GM12864 (cell line): ENCODE measurements around the gene CUL3.

Experiments used
- DNase-seq: peaks from one replicate; pipeline ENCODE4 v3.0.0-alpha.2; 2011; ENCODE audit warnings: low read depth
- H3K4me3 ChIP-seq: 2 replicates; pipeline ENCODE4 v1.5.1; 2011; ENCODE audit warnings: mild to moderate bottlenecking, low read depth, low read length, control low read depth
- TF ChIP-seq, protein P1 (sequence below): IDR thresholded peaks from 2 replicates; pipeline ENCODE4 v1.5.1; 2011; ENCODE audit warnings: low read depth, mild to moderate bottlenecking, moderate library complexity, low read length, control low read depth, inconsistent platforms; ENCODE audit errors: missing control alignments

Gene CUL3

DNA sequence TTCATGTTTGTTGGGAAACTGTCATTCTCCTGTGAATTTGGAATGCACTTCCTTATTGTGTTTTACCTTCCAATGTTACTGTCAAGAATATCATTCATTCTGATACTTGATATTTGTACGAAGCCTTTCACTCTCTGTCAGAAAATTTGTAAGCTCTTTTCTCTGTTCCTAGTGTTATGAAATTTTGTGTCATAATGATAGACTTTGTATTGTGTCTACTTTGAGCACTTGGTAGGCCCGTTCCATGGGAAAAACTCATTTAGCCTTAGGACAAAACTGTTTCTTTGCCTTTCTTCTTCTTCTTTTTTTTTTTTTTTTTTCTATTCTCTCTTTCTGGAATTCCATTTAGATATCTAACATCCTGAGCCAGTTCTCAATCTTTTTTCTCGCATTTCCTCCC, 131.3 kb downstream of the CUL3 start:
- H3K4me3 ChIP-seq = no peak overlapping the region
- DNase-seq = no peak
- TF ChIP-seq, protein P1, sequence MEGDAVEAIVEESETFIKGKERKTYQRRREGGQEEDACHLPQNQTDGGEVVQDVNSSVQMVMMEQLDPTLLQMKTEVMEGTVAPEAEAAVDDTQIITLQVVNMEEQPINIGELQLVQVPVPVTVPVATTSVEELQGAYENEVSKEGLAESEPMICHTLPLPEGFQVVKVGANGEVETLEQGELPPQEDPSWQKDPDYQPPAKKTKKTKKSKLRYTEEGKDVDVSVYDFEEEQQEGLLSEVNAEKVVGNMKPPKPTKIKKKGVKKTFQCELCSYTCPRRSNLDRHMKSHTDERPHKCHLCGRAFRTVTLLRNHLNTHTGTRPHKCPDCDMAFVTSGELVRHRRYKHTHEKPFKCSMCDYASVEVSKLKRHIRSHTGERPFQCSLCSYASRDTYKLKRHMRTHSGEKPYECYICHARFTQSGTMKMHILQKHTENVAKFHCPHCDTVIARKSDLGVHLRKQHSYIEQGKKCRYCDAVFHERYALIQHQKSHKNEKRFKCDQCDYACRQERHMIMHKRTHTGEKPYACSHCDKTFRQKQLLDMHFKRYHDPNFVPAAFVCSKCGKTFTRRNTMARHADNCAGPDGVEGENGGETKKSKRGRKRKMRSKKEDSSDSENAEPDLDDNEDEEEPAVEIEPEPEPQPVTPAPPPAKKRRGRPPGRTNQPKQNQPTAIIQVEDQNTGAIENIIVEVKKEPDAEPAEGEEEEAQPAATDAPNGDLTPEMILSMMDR = no peak

DNA sequence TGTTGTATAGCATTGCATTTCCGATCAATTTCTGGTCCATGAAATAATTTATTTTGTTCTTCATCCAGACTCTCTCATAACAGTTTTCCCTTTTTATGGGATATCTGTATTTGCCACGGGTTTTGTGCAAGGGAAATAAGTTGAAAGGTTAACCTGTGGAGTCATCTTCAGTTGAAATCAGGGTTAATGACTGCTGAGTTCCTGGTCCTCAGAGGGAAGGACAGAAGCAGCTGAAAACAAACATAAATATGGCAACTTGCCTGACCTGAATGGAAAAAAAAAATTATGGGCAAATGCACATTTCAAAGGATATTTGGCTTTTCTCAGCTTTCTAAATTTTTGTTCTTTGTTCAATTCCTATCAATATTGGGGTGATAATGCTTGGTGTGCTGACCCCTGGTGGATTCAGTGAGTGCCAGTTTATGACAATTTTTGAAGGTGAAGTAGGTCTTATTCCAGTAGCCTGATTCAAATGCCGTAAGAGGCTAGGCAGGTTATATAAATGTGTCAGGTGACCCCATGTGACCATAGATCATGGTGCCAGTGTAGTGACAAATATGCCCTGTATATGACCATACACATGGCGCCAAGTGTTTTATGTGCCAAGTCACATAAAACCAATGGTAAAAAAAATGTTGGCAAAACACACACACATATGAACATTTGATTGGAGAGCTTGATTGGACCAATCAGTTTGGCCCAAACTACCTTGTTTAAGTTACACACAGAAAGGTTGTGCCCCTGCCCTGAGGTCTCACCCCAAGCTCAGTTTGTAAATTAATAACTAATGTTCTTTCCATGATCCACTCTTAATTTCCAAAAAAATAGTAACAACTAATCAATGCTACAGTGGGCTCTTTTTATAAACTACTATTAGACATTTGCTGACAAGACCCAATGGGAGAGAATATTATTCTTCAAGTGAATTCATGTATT, 135.7 kb downstream of the CUL3 start:
- TF ChIP-seq, protein P1 = peak; percentile 54
- DNase-seq = no peak

DNA sequence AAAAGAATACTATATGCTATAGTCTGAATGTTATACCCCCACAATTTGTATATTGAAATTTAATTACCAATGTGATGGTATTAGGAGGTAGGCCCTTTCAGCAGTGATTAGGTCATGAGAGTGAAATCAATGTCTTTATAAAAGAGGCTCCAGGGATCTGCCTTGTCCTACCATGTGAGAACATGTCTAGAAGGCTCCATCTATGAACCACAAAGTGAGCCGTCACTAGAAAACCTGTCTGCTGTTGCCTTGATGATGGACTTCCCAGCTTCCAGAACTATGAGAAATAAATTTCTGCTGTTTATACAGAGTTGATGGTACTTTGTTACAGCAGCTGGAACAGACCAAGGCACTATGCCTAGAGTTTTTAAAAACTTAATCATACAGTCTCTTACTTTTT, 136.9 kb downstream of the CUL3 start:
- no peak for DNase-seq
- TF ChIP-seq, protein P1 = no peak
- H3K4me3 ChIP-seq = no peak overlapping the region

More for the DNA sequence above, 135.7 kb downstream of the CUL3 start:
- H3K4me3 ChIP-seq = no peak overlapping the region

DNA sequence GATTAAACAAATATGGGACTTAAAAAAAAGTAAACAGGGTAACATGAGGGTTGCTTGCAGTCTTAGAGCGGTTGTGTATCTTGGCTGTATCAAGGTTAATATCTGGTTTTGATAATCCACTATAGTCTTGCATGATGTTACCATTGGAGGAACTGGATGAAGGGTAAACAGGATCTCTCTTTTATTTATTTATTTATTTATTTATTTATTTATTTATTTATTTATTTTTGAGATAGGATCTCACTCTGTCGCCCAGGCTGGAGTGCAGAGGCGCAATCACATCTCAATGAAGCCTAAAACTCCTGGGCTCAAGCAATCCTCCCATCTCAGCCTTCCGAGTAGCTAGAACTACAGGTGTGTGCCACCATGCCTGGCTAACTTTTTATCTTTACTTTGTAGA, 140.4 kb downstream of the CUL3 start:
- TF ChIP-seq, protein P1 = no peak
- DNase-seq = no peak
- H3K4me3 ChIP-seq = no peak overlapping the region

DNA sequence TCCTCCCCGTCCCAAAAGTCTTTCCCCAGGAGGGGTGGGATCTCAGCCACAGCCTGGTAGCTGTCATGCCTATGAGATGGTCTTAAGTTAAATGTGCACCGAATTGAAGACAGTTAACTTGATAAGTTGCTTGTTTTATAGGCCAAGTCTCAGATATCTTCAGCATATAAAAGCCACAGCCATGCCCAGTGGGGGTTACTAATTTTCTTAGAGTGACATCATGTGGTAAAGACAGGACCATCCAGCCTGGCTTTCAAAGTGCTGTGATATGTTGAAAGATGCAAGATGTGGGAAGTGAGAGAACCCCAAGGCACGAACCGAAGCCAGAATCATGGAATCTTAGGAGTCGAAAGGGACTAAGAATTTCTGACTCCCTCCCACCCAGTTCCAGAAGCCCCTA, 141.1 kb downstream of the CUL3 start:
- TF ChIP-seq, protein P1 = no peak
- no peak for DNase-seq
- H3K4me3 ChIP-seq = no peak overlapping the region

DNA sequence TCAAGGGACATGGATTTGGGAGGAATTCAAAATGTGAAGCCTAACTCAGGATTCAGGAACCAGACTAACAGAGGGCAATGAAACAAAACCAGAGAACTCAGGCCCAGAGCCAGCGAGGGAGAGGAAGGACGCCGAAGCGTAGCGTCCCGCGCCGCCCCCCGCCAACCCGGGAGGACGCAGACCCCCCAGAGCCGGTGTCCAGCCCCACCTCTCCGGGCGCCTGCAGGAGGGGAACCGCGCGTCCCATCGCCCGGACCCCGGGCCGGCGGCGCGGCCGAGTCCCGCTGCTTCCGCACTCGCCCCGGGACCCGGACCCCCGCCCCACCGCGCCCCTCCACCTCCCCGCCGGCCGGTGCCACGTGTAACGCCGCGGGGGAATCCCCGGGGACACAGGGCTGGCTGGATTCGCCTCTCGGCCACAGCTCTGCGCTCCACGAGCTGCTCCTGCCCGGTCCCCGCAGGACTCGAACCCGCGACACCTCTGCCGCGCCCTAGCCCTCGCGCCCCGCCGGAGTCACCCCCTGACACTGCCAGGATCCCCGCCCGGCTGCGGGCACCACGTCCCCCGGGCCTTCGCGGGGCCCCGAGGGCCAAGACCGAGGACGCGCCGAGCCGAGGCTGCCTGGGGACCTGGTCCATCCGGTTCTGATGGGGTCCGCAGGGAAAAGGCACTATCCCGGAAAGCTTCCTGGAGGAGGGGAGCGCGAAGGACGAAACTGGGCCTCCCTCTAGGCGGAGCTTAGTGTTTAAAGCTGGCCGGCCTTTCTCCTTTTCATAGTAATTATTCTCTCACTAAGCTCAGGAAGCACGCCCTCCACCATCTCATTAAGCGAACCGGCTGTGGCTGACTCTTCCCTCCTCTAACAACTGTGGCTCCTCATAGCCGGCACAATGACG, 142.8 kb downstream of the CUL3 start:
- no peak for DNase-seq
- peak overlapping the region; percentile 37 for H3K4me3 ChIP-seq
- TF ChIP-seq, protein P1 = no peak
